RWPE1 (cell line): Measurements from ENCODE around the gene XRN1.
"Not testable (repeated sequence)": the region's sequence is repeated elsewhere in the genome, so short reads cannot be mapped to it uniquely, and the experiment has no call there.

Experiments used
- CTCF ChIA-PET: fragments of 350-600 bp; sonication (Branson Sonifier 250); formaldehyde crosslinking; extraction: SDS; loops from one replicate; lab custom pipeline; 2021; lab: Yijun Ruan, JAX
- POLR2A ChIA-PET: fragments of 400-600 bp; formaldehyde crosslinking; extraction: SDS; loops from one replicate; lab custom pipeline; 2020; ENCODE audit warnings: antibody characterized with exemption; ENCODE audit not compliant: low non-redundant PET; lab: Yijun Ruan, JAX
- DNase-seq: peaks from one replicate; pipeline ENCODE4 v3.0.0; 2012; ENCODE audit warnings: low spot score
- H3K27ac ChIP-seq: fragments of 450-650 bp; 2 replicates; pipeline ENCODE4 v1.5.1; 2017
- TF ChIP-seq, protein P1 (sequence below): fragments of 450-650 bp; conservative IDR thresholded peaks from 2 replicates; pipeline ENCODE4 v1.5.1; 2017; ENCODE audit warnings: low read depth, mild to moderate bottlenecking

XRN1 gene

DNA sequence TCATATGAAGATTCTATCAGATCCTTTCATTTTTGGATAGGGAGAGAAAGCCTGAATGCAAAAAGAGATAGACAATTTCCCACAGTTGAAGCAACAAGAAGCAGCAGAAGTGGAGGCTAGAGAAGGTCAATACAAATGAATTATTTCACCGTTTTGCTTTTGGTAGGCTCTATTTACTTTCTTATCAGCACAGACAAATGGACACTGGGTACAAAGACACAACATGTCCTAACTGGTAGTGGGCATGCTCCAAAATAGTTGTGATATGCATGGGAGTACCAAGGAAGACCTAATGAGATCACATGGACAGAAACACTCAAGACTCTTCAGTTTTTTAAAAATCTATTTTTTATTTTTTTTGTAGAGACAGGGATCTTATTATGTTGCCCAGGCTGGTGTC lies 99.4 kb downstream of the XRN1 start:
- peak; percentile 20 for DNase-seq
- POLR2A ChIA-PET: no interaction called here
- CTCF ChIA-PET: no interaction called here
- TF ChIP-seq, protein P1, sequence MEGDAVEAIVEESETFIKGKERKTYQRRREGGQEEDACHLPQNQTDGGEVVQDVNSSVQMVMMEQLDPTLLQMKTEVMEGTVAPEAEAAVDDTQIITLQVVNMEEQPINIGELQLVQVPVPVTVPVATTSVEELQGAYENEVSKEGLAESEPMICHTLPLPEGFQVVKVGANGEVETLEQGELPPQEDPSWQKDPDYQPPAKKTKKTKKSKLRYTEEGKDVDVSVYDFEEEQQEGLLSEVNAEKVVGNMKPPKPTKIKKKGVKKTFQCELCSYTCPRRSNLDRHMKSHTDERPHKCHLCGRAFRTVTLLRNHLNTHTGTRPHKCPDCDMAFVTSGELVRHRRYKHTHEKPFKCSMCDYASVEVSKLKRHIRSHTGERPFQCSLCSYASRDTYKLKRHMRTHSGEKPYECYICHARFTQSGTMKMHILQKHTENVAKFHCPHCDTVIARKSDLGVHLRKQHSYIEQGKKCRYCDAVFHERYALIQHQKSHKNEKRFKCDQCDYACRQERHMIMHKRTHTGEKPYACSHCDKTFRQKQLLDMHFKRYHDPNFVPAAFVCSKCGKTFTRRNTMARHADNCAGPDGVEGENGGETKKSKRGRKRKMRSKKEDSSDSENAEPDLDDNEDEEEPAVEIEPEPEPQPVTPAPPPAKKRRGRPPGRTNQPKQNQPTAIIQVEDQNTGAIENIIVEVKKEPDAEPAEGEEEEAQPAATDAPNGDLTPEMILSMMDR: no peak
- H3K27ac ChIP-seq: no peak overlapping the region

DNA sequence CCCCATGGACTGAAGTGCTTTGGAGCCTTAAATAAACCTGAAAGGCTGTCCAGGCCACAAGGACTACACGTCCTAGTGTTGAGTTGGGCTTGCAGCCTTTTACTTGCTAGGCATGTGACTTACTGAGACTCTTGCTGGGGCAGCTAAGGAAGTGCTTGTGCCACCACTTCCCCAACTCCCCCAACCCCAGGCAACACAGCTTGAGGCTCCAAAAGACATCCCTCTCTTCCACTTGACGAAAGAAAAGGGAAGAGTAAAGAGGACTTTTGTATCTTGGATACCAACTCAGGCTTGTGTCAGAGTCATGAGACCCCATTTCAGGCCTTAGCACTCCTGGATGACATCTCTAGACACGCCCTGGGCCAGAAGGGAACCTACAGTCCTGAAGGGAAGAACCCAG lies 109.8 kb downstream of the XRN1 start:
- TF ChIP-seq, protein P1: no peak
- no peak overlapping the region for H3K27ac ChIP-seq
- ChIA-PET CTCF (no interaction called here), POLR2A (no interaction called here)
- no peak for DNase-seq

DNA sequence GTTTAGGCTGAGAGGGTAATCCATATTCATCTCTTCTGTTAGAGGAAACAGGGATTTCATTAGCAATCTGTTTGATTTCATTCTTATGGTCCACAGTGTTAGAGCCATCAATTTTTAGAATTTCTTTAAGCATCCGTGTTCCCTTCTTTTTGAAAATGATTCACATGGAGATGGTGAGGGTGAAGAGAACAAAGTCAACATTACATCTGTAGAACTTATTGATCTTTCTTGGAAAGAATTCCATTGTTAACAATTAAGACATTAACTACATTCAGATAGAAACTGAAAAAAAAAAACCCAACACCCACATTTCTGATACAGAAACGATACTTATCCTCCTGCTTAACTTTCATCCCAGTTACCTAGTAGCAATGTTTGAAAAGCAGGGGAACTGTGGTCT lies 115.4 kb downstream of the XRN1 start:
- no peak overlapping the region for H3K27ac ChIP-seq
- no peak for DNase-seq
- ChIA-PET CTCF (no interaction called here), POLR2A (no interaction called here)
- TF ChIP-seq, protein P1: no peak

DNA sequence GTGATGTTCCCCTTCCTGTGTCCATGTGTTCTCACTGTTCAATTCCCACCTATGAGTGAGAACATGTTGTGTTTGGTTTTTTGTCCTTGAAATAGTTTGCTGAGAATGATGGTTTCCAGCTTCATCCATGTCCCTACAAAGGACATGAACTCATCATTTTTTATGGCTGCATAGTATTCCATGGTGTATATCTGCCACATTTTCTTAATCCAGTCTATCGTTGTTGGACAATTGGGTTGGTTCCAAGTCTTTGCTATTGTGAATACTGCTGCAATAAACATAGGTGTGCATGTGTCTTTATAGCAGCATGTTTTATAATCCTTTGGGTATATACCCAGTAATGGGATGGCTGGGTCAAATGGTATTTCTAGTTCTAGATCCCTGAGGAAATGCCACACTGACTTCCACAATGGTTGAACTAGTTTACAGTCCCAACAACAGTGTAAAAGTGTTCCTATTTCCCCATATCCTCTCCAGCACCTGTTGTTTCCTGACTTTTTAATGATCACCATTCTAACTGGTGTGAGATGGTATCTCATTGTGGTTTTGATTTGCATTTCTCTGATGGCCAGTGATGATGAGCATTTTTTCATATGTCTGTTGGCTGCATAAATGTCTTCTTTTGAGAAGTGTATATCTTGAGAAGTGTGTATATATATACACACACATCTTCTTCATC lies 123.4 kb downstream of the XRN1 start:
- CTCF ChIA-PET, H3K27ac ChIP-seq, POLR2A ChIA-PET, DNase-seq: not testable (repeated sequence)

DNA sequence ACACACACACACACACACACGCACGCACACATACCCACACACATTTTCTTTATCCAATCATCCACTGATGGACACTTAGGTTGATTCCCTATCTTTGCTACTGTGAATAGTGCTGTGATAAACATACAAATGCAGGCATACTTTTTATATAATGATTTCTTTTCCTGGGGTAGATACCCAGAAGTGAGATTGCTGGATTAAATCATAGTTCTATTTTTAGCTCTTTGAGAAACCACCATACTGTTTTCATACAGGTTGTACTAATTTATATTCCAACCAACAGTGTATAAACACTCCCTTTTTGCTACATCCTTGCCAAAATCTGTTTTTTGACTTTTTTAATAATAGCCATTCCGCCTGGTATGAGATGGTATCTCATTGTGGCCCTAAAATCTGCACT lies 127.9 kb downstream of the XRN1 start:
- DNase-seq: no peak
- CTCF ChIA-PET: no interaction called here
- no peak overlapping the region for H3K27ac ChIP-seq
- POLR2A ChIA-PET: no interaction called here
- TF ChIP-seq, protein P1: no peak

DNA sequence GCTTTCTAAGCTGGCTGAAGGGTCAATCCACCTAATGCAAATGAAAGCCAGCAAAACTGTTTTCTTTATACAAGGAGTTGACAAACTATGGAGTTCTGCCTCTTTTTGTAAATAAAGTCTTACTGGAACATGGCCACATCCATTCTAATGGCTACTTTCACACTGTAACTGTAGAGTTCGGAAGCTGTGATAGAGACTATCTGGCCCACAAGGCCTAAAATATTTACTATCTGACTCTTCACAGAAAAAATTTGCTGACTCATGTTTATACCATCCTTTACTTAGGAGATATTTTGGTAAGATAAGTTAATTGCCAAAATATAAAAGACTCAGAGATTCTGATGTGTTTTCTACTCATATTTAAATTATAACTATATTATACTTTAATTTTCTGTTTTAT lies 128.7 kb downstream of the XRN1 start:
- ChIA-PET POLR2A (no interaction called here), CTCF (no interaction called here)
- no peak overlapping the region for H3K27ac ChIP-seq
- TF ChIP-seq, protein P1: no peak
- no peak for DNase-seq

DNA sequence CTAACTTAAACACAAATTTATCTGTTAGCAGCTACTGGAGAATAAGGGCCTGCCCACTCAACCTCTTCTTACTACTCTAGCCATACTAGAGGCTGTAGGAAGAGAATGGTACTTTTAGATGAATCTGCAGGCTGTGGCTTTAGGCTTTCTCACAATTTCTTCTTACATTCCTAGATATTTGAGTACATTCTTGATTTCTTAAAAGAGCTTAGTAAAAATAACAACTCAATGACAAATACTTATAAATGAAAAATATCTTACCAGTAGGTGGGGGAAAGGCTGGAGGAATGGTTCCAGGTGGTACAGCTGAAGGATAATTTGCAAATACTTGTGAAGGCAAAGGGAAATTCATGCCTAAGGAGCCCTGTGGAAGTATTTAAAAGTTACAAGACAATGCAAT lies 129.5 kb downstream of the XRN1 start:
- H3K27ac ChIP-seq: no peak overlapping the region
- TF ChIP-seq, protein P1: no peak
- ChIA-PET POLR2A (no interaction called here), CTCF (no interaction called here)
- no peak for DNase-seq

DNA sequence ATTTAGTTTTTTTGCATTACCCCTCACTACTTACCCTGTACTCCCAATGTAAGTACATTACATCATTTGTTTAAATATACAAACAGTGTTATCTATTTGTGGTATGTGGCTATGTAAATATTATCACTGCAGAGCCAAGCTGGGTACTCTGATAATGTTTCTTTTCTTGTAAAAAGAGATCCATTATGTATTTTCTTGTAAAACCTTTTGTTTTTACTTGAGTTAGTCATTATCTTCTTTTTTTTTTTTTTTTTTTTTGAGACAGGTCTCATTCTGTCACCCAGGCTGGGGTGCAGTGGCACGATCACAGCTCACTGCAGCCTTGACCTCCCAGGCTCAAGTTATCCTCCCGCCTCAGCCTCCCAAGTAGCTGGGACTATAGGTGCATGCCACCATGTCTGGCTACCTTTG lies 131.9 kb downstream of the XRN1 start:
- CTCF ChIA-PET, DNase-seq, H3K27ac ChIP-seq: not testable (repeated sequence)
- POLR2A ChIA-PET: interaction anchor here (1.0 kb wide), 1 partner anchor 8 kb away, joined by 3 read pairs; no protein-coding TSS in a partner anchor
